HG02610 (cell line): ENCODE data around the gene TRIM46.

Experiments
- ATAC-seq: cut with Tn5 transposase; IDR thresholded peaks from one replicate; pipeline ENCODE4 v1.9.1; 2021; ENCODE audit warnings: mild to moderate bottlenecking, moderate library complexity; ENCODE audit not compliant: unreplicated experiment

The TRIM46 gene

GRCh38 chr1:155173478-155174323 lies at the start of gene TRIM46:
TSS of gene TRIM46 (plus strand) at chr1:155173849. CDS start at chr1:155173967, 118 bp downstream.
- no peak for ATAC-seq

DNA sequence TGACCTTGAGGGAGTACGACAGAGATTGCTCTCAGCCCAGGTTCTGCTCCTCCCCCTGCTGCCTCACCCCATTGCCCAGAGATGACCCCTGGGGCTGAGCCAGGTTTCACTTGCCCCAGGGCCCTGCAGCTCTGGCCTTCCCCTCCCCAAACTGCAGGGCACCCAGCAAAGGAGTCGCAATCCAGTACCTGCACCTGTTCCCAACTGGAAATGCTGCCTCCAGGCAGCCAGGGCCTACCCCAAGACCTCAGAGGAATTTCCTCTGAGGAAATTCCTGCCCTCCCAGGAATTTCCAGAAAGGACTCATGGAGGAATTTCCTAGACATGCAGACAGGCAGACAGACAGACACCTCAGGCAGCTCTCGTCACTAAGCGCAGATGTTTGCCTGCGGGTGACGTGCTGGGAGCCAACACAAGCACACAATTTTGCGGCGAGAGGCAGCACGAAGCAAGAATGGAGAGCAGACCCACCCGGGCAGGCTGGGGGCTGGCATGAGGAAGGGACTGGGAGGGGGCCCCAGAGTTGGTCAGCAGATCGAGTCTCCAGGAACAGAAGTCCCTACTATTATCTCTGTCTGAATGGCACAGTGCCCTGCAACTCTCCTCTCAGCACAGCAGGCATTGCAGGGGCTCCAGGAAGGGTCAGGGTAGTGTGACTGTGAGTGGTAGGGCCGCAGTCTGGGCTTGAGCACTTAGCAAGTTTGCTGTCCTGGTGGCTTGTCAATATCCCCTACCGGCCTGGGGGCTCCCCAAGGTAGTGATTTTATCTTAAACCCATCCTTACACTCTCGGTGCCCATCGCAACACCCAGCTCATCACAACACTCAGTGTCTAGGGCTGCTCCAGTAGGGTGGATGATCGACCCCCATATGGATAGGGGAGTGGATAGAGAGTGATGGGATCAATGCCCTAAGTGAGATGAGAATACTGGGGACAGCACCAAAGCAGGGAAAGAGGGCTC lies 48.9 kb upstream of the TRIM46 start:
- no peak for ATAC-seq

DNA sequence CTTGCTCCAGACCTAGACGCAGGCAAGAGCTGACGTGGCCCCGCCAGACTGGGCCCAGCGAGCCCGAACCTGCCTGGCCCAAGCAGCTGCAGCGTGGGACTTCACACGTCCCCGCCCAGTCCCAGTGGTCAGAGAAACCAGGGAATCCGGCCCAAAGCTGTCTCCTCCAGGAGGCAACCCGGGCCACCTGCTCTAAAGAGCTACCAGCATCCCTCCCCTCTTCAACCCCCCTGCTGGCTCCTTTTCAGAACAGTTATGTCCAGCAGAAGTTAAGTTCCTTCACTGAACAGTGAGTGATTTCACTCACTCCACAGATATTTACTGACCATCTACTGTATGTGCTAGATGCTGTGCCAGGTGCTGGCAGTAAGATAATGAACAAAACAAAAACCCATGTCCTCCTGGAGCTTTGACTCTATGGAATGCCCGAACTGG lies 48.1 kb upstream of the TRIM46 start:
- ATAC-seq = no peak

DNA sequence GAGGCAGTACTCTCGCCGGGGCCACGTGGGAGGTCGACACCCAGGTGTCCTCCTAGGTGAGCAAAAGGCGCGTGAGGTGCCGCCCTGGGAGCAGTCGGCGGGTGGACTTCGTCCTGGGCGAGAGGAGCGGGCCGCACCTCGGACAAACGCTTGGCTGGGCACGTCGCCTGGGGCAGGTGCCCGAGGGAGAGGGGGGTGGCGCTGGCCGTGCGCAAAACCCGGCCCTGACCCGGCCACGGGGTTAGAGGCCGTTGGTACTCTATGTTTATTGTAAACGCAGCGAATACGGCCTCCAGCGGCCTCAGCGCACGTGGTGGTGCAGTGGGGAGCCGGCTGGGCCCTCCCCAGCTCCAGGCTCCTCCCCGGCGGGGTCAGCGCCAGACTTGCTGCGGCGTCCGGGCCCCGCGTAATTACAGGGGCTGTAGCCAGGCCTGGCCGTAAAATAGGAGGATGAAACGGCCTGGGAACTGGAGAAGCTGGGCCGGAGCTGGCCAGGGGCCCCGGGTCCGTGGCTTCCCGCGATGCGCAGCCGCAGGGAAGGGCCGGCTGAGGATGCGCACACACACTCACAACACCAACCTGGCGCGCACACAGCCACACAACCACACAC lies 47.6 kb upstream of the TRIM46 start:
- ATAC-seq = no peak

DNA sequence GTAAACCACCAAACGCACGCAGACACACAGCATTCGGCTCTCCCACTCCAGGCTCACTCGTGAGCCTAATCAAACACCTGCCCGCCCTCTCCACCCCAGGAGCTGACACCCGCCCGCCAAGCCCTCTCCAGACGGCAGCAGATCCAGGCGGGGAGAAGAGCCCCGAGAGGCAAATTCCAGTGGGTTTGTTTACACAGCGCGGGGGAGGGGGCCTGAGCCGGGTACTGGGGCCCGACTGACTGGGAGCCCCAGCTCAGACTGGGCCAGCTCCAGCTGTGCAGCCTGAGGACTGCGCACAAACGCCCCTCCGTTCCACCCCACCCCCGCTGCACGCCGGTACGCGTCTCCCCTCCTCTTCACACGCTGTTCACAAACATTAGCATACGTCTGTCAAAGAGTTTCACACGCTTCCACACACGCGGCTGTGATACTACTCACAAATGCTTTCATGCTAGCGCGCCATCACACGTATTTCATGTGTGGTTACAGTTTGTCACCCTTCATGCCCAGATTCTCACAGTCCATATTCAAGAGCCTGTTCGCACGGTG lies 47.0 kb upstream of the TRIM46 start:
- no peak for ATAC-seq

DNA sequence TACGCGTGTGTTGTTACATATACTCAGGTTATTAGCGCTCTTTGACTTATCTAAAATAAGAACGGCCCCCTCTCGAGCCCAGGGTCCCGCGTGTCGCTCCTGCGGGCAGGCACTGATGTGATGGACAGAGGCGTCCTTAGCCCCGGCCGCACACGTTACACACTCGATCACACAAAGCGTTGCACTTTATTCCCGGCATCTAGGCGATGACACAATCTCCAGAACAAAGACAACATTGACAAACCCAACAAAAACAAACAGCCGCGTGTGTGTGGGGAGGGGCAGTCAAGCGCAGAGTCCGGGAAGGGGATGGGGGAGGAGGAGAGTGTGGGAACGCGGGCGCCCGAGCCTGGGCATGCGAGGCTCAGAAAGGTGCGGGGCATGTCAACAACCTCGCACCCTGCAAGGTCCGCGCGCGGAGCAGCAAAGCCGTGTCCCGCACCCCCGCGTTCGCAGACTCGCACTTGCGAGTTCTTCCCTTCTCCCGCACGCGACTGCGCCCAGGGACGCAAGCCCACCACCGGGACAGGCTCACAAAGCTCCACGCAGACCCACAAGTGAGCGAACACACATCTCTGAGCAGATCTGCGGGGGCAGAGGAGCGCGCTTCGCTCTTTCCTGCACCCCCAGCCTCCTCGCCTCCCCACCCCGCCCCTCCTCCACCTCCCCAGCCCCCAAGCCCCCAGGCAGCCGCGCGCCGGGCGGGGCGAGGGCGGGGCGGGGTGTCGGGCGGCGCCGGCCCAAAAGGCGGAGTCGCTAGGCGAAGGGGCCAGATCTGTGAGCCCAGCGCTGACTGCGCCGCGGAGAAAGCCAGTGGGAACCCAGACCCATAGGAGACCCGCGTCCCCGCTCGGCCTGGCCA lies 46.3 kb upstream of the TRIM46 start, which contains the start of gene EFNA1:
Gene EFNA1, plus strand, starts transcription at position 772 of the 862 bp plus-strand sequence. CDS start 102 bp downstream, outside the sequence.
- ATAC-seq = no peak

DNA sequence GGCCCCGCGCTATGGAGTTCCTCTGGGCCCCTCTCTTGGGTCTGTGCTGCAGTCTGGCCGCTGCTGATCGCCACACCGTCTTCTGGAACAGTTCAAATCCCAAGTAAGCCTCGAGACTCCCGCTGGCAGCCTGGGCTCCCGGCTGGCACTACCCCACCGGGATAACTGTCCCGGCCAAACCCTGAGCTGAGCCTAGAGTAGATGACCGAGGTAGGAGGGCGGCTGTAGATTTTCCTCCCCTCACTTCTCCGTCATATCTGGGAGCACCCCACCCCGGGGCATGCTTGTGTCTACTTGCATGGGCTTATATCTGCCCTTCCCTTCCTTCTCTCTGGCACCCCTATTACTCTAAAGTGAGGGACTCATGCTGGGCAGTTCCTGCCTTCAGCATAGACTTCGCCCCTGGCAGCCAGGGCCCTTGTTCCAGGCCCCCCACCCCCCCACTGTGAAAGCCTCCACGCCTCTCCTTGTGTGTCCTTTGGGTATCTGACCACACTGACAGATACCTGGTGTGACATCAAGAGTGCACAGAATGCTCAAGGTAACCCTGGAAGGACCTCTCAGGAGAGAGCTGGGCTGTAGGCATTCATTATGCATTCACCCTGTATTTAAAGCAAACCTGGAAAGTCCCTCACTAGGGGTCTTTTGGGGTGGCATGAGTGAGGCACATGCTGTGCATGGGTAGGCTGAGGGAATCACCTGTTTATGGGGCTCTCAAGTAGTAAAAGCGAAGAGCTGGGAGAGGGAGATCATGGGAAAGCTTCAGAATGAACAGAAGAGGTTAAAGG lies 45.5 kb upstream of the TRIM46 start:
- ATAC-seq = no peak

GRCh38 chr1:155128755-155129473 lies 44.7 kb upstream of the TRIM46 start:
- ATAC-seq = no peak

GRCh38 chr1:155130272-155131006 lies 43.2 kb upstream of the TRIM46 start:
- no peak for ATAC-seq

GRCh38 chr1:155131285-155131684 lies 42.4 kb upstream of the TRIM46 start:
- no peak for ATAC-seq

DNA sequence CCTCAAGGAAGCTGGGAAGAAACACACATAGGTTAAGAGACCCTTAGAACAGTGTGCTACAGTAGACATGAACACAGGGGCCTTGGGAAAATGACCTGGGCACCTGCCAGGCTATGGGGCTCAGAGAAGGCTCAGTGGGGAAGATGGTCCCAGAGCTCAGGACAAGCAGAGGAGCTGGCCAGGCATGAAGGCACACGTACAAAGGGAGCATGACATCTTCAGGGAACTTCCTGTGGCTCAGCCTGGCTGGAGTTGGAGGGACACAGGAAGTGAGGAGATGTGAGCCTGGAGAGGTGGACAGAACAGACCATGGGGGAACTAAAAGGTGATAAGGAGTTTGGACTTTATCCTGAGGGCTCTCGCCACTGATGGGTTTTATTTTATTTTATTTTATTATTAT lies 41.8 kb upstream of the TRIM46 start:
- no peak for ATAC-seq

- no peak for ATAC-seq
Measured at GRCh38 chr1:155133799-155134281, 39.8 kb upstream of the TRIM46 start.

- ATAC-seq = no peak
Measured at GRCh38 chr1:155134322-155134721, 39.3 kb upstream of the TRIM46 start.

- no peak for ATAC-seq
Measured at GRCh38 chr1:155134880-155135414, 38.7 kb upstream of the TRIM46 start.

DNA sequence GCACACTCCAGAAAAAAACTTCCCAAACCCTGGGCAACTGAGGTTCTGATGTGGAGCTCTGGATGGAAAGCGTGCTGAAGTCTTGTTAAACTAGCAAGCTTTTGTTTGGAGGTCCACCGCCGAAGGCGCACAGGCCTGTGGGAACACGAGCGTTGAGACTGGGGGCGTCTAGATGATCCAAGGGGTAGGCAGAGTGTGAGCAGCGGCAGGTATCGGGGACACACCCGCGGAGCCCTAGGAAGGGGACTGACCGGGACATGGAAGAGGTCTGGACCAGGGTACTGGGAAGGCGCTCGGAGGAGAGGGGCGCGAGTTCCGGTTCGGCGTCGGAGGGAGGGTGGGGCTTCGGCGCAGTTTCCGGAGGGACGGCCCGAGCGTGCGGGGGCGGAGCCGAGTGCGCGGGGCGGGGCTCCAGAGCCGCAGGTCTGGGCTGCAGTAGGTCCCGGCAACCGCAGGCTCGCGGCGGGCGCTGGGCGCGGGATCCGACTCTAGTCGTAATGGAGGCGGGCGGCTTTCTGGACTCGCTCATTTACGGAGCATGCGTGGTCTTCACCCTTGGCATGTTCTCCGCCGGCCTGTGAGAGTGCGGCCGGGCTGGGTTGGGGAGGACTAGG lies 38.1 kb upstream of the TRIM46 start, which contains the start of gene SLC50A1:
Gene SLC50A1, plus strand, starts transcription at position 438 of the 614 bp plus-strand sequence. Its CDS starts 60 bp downstream, at position 498.
- ATAC-seq = peak; percentile 77

DNA sequence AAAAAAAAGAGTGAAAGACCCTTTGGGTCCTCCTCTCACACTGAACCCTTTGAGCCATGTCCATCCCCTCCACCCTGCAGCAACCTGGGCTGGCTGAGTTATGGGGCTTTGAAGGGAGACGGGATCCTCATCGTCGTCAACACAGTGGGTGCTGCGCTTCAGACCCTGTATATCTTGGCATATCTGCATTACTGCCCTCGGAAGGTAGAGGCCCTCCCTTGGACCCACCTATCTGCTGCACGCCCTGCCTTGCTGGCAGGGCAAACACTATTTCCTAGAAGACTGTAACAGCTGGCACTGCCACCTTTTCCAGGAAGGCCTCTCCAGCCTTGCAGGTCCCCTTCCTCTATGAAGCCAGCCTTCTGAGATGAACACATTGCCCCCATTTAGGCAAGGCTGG lies 36.9 kb upstream of the TRIM46 start:
- ATAC-seq = no peak
